Left ventricle myocardium inferior (tissue), 1 donor: ENCODE results near the gene ARL15. TPM values are rescaled to one million over a fixed set of nuclear protein-coding genes. Genes with fewer than 3 reads are reported as not detected.
"Not testable (repeated sequence)": the region's sequence is repeated elsewhere in the genome, so short reads cannot be mapped to it uniquely, and the experiment has no call there.

Source experiments
- DNase-seq: peaks from one replicate; pipeline ENCODE4 v3.0.0-alpha.2; 2020
- H3K27ac ChIP-seq: fragments of 200-600 bp; replicated peaks from 2 replicates; pipeline ENCODE4 v1.8.0; 2021
- H3K27me3 ChIP-seq: fragments of 200-600 bp; 2 replicates; pipeline ENCODE4 v1.8.0; 2021; ENCODE audit warnings: low read depth
- H3K36me3 ChIP-seq: fragments of 200-600 bp; 2 replicates; pipeline ENCODE4 v1.8.0; 2021
- H3K4me1 ChIP-seq: fragments of 200-600 bp; 2 replicates; pipeline ENCODE4 v1.8.0; 2021
- H3K4me3 ChIP-seq: fragments of 200-600 bp; 2 replicates; pipeline ENCODE4 v1.8.0; 2021; ENCODE audit warnings: mild to moderate bottlenecking, moderate library complexity
- H3K9me3 ChIP-seq: fragments of 200-600 bp; replicated peaks from 2 replicates; pipeline ENCODE4 v1.8.0; 2021
- CTCF ChIP-seq: fragments of 200-600 bp; IDR thresholded peaks from 2 replicates; pipeline ENCODE4 v1.8.0; 2021; ENCODE audit warnings: antibody characterized with exemption, mild to moderate bottlenecking, borderline replicate concordance
- intact Hi-C: fragments of 100-400 bp; cut with micrococcal nuclease; formaldehyde crosslinking; loops from one replicate; pipeline ENCODE4 v1.11.0; 2022
- total RNA-seq: library from RNA; stranded (reverse); fragmentation: NEBNext Ultra II Directional; extraction: Animal tissue kit (Norgen Biotek cat#: 25700); gene quantifications from one replicate; pipeline ENCODE4 v1.2.1, GENCODE V29; 2021
- donor health status: DM: no; HTN: yes; CAD: no; lungs with severe emphysema.

The ARL15 gene
- total RNA-seq, 1 donor from 2014 or later, result 18.2 TPM

GRCh38 chr5:53985796-53986195 lies 324.6 kb downstream of the ARL15 start:
- Histone ChIP-seq H3K4me1 (no peaks in the 10 kb centered on the region), H3K27me3 (no peaks in the 10 kb centered on the region), H3K27ac (no peak overlapping the region), H3K36me3 (peaks cover 1% of the 10 kb centered on the region), H3K9me3 (peaks cover 2% of the 10 kb centered on the region), H3K4me3 (no peak overlapping the region)
- intact Hi-C loops, result no loop called here
- no peak for DNase-seq
- no peak for TF ChIP-seq CTCF

GRCh38 chr5:53984971-53985370 lies 325.4 kb downstream of the ARL15 start:
- Histone ChIP-seq H3K4me3 (no peak overlapping the region), H3K36me3 (peaks cover 5% of the 10 kb centered on the region), H3K4me1 (no peaks in the 10 kb centered on the region), H3K27ac (no peak overlapping the region), H3K9me3 (peaks cover 2% of the 10 kb centered on the region), H3K27me3 (no peaks in the 10 kb centered on the region)
- intact Hi-C loops, result no loop called here
- TF ChIP-seq CTCF, result no peak
- no peak for DNase-seq

- intact Hi-C loops, result no loop called here
- Histone ChIP-seq H3K27ac (no peak overlapping the region), H3K36me3 (peaks cover 5% of the 10 kb centered on the region), H3K4me3 (no peak overlapping the region), H3K9me3 (peaks cover 2% of the 10 kb centered on the region), H3K4me1 (no peaks in the 10 kb centered on the region), H3K27me3 (no peaks in the 10 kb centered on the region)
- TF ChIP-seq CTCF, result no peak
- DNase-seq, result no peak
Observed at GRCh38 chr5:53983568-53984460, 326.6 kb downstream of the ARL15 start.

GRCh38 chr5:53982319-53982718 lies 328.1 kb downstream of the ARL15 start:
- H3K36me3 ChIP-seq, intact Hi-C loops, H3K9me3 ChIP-seq, H3K27me3 ChIP-seq, H3K4me1 ChIP-seq, H3K4me3 ChIP-seq, DNase-seq, H3K27ac ChIP-seq: not testable (repeated sequence)

GRCh38 chr5:53980061-53980460 lies 330.3 kb downstream of the ARL15 start:
- no peak for TF ChIP-seq CTCF
- no peaks in the 10 kb centered on the region for H3K27me3 ChIP-seq
- H3K4me1 ChIP-seq, result peaks cover 6% of the 10 kb centered on the region
- no peak for DNase-seq
- H3K4me3 ChIP-seq, result no peak overlapping the region
- H3K27ac ChIP-seq, result no peak overlapping the region
- intact Hi-C loops, result no loop called here
- H3K36me3 ChIP-seq, result peaks cover 5% of the 10 kb centered on the region
- peaks cover 2% of the 10 kb centered on the region for H3K9me3 ChIP-seq

GRCh38 chr5:53974021-53974420 lies 336.4 kb downstream of the ARL15 start:
- peaks cover 14% of the 10 kb centered on the region for H3K4me1 ChIP-seq
- intact Hi-C loops, result no loop called here
- H3K4me3 ChIP-seq, result no peak overlapping the region
- no peaks in the 10 kb centered on the region for H3K9me3 ChIP-seq
- H3K27me3 ChIP-seq, result no peaks in the 10 kb centered on the region
- no peak overlapping the region for H3K27ac ChIP-seq
- H3K36me3 ChIP-seq, result no peaks in the 10 kb centered on the region
- DNase-seq, result no peak
- no peak for TF ChIP-seq CTCF
